Liver (tissue), 9 donors: Measurements from ENCODE around the gene TSPAN15. TPM values are rescaled to one million over a fixed set of nuclear protein-coding genes. Genes with fewer than 3 reads are reported as not detected.

Source experiments
- DNase-seq: peaks from one replicate; pipeline ENCODE4 v3.0.0-alpha.2; 2017; ENCODE audit warnings: low spot score
- H3K27ac ChIP-seq, 2 donors: one replicate each; pipeline ENCODE4 v1.7.0; 2013; ENCODE audit warnings: inconsistent platforms in 2 of 2, low read length in 2 of 2, control low read depth in 1 of 2, low read depth in 1 of 2, mild to moderate bottlenecking in 1 of 2
- H3K27me3 ChIP-seq, 4 donors: one replicate each; pipeline versions ENCODE4 v1.6.1 to v1.7.0; 2013; ENCODE audit warnings: low read length in 3 of 4, inconsistent platforms in 1 of 4, mild to moderate bottlenecking in 1 of 4, moderate library complexity in 1 of 4; ENCODE audit not compliant: control insufficient read depth in 4 of 4, insufficient read depth in 4 of 4
- H3K36me3 ChIP-seq, 4 donors: one replicate each; pipeline versions ENCODE4 v1.6.1 to v1.7.0; 2013; ENCODE audit warnings: low read length in 3 of 4, mild to moderate bottlenecking in 3 of 4, low read depth in 1 of 4, moderate library complexity in 1 of 4; ENCODE audit not compliant: control insufficient read depth in 4 of 4, insufficient read depth in 3 of 4
- H3K4me1 ChIP-seq, 4 donors: one replicate each; pipeline versions ENCODE4 v1.6.1 to v1.7.0; 2013; ENCODE audit warnings: low read length in 3 of 4, mild to moderate bottlenecking in 3 of 4, moderate library complexity in 1 of 4; ENCODE audit not compliant: control insufficient read depth in 4 of 4, insufficient read depth in 4 of 4
- H3K4me3 ChIP-seq, 3 donors: one replicate each; pipeline versions ENCODE4 v1.6.1 to v1.7.0; 2013; ENCODE audit warnings: low read length in 3 of 3, control low read depth in 1 of 3, low read depth in 1 of 3, mild to moderate bottlenecking in 1 of 3
- H3K9ac ChIP-seq, 2 donors: one replicate each; pipeline ENCODE4 v1.7.0; 2013; ENCODE audit warnings: low read length in 2 of 2, mild to moderate bottlenecking in 2 of 2, moderate library complexity in 2 of 2, control low read depth in 1 of 2, low read depth in 1 of 2
- H3K9me3 ChIP-seq, 4 donors: one replicate each; pipeline versions ENCODE4 v1.6.1 to v1.7.0; 2013; ENCODE audit warnings: low read length in 3 of 4; ENCODE audit not compliant: control insufficient read depth in 4 of 4
- ATF3 ChIP-seq: IDR thresholded peaks from 2 replicates; pipeline ENCODE4 v1.6.1; 2016; ENCODE audit warnings: antibody characterized with exemption
- CTCF ChIP-seq: fragments of 150-350 bp; IDR thresholded peaks from 2 replicates; pipeline ENCODE4 v1.5.1; 2017; ENCODE audit warnings: improper control_type of control experiment, low read depth, low read length; ENCODE audit not compliant: missing input control
- EGR1 ChIP-seq, 2 donors: IDR thresholded peaks; 2 replicates each; pipeline ENCODE4 v1.6.1; 2016 to 2018; ENCODE audit warnings: antibody characterized with exemption in 2 of 2, low read depth in 2 of 2
- FOXA1 ChIP-seq: IDR thresholded peaks from 2 replicates; pipeline ENCODE4 v1.6.1; 2016; ENCODE audit warnings: antibody characterized with exemption
- FOXA2 ChIP-seq: IDR thresholded peaks from 2 replicates; pipeline ENCODE4 v1.6.1; 2016; ENCODE audit warnings: antibody characterized with exemption
- GABPA ChIP-seq, 2 donors: IDR thresholded peaks in 1 of 2; conservative IDR thresholded peaks in 1 of 2; 2 replicates each; pipeline ENCODE4 v1.6.1; 2016; ENCODE audit warnings: antibody characterized with exemption in 2 of 2, mild to moderate bottlenecking in 1 of 2, moderate library complexity in 1 of 2
- HNF4A ChIP-seq, 2 donors: conservative IDR thresholded peaks; 2 replicates each; pipeline ENCODE4 v1.6.1; 2016; ENCODE audit warnings: antibody characterized with exemption in 2 of 2, mild to moderate bottlenecking in 2 of 2
- HNF4G ChIP-seq: IDR thresholded peaks from 2 replicates; pipeline ENCODE4 v1.6.1; 2016; ENCODE audit warnings: antibody characterized with exemption
- JUND ChIP-seq, 2 donors: IDR thresholded peaks; 2 replicates each; pipeline ENCODE4 v1.6.1; 2016; ENCODE audit warnings: antibody characterized with exemption in 2 of 2
- NR2F2 ChIP-seq: IDR thresholded peaks from 2 replicates; pipeline ENCODE4 v1.6.1; 2016; ENCODE audit warnings: antibody characterized with exemption
- RAD21 ChIP-seq, 2 donors: IDR thresholded peaks; 2 replicates each; pipeline ENCODE4 v1.6.1; 2016; ENCODE audit warnings: antibody characterized with exemption in 2 of 2, mild to moderate bottlenecking in 2 of 2
- REST ChIP-seq: IDR thresholded peaks from 2 replicates; pipeline ENCODE4 v1.6.1; 2016; ENCODE audit warnings: antibody characterized with exemption, mild to moderate bottlenecking
- SP1 ChIP-seq: IDR thresholded peaks from 2 replicates; pipeline ENCODE4 v1.6.1; 2018; ENCODE audit warnings: antibody characterized with exemption, mild to moderate bottlenecking
- TAF1 ChIP-seq: conservative IDR thresholded peaks from 2 replicates; pipeline ENCODE4 v1.6.1; 2016; ENCODE audit warnings: antibody characterized with exemption, mild to moderate bottlenecking
- YY1 ChIP-seq: IDR thresholded peaks from 2 replicates; pipeline ENCODE4 v1.6.1; 2016; ENCODE audit warnings: antibody characterized with exemption, mild to moderate bottlenecking
- ZBTB33 ChIP-seq: IDR thresholded peaks from 2 replicates; pipeline ENCODE4 v1.6.1; 2016; ENCODE audit warnings: antibody characterized with exemption
- WGBS: extraction: QIAGEN DNeasy Blood & Tissue Kit; methylation state at CpG from one replicate; pipeline ENCODE4 v1.1.7; 2013; 5-methylcytosine and 5-hydroxymethylcytosine counted together
- polyA plus RNA-seq, 2 donors: library from polyadenylated mRNA; stranded (reverse) in 1 of 2; unstranded in 1 of 2; fragments of 200-250 nt in 1 of 2; fragments of >200 nt in 1 of 2; fragmentation: Nextera tagmentation in 1 of 2; extraction: Ambion mirVana in 1 of 2; gene quantifications; one replicate each; pipeline versions ENCODE4 v1.2.1 to v1.2.3, GENCODE V29; 2013 to 2015
- total RNA-seq, 2 donors: library from RNA; depleted of rRNA; stranded (reverse); fragments of >200 nt; gene quantifications; one replicate each; pipeline ENCODE4 v1.2.3, GENCODE V29; 2014
- TF ChIP-seq, protein P1 (sequence below): IDR thresholded peaks from 2 replicates; pipeline ENCODE4 v1.6.1; 2016; ENCODE audit warnings: antibody characterized with exemption
- donor health status: healthy.
- donor health status: healthy.
- donor health status: healthy.
- donor health status: healthy.
- donor health status: healthy.

Gene TSPAN15
- total and polyA plus RNA-seq, 4 donors: 2.0 to 4.3 (median 3.3) TPM

DNA sequence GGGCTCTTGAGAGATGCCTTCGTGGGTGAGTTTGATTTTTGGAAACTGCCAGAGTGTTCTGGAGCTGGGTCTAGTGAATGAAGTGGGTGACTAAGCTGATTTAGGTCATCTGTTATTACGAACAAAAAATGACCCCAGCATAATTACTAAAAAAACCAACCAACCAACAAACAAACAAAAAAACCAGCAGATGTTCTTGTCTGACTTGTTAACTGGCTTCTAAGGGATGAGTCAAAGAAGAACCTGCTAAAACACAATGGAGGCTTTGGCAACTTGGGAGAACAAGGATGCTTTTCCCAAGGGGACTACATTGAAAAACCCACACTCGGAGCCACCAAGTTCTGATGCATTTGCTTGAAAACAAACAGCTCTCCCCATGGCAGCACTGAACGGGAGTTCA is 46.0 kb upstream of the TSPAN15 start:
- H3K27ac ChIP-seq: no peak overlapping the region
- no peaks in the 10 kb centered on the region for H3K27me3 ChIP-seq
- H3K36me3 ChIP-seq: peaks cover 0 to 4% (median 0%) of the 10 kb centered on the region in 4 donors
- no peak for DNase-seq
- WGBS: 72% methylated on average over 4 of the region's 4 CpGs
- no peaks in the 10 kb centered on the region for H3K9me3 ChIP-seq
- H3K4me1 ChIP-seq: peaks cover 0 to 4% (median 2%) of the 10 kb centered on the region in 4 donors
- TF ChIP-seq SP1 (no peak), CTCF (no peak), YY1 (no peak), TAF1 (no peak), NR2F2 (no peak), REST (no peak), HNF4A (conservative IDR thresholded peaks at IDR 0.05) (no peak), FOXA1 (no peak), EGR1 (IDR thresholded peaks at IDR 0.05; ENCODE audit: low read depth in 2 of 2) (no peak), RAD21 (IDR thresholded peaks at IDR 0.05) (no peak), JUND (IDR thresholded peaks at IDR 0.05) (no peak), HNF4G (no peak), ATF3 (no peak), ZBTB33 (no peak), FOXA2 (no peak), GABPA (IDR thresholded peaks at IDR 0.05 in 1 of 2, conservative IDR thresholded peaks at IDR 0.05 in 1 of 2) (no peak)
- TF ChIP-seq, protein P1, sequence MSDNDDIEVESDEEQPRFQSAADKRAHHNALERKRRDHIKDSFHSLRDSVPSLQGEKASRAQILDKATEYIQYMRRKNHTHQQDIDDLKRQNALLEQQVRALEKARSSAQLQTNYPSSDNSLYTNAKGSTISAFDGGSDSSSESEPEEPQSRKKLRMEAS: no peak
- H3K4me3 ChIP-seq: no peak overlapping the region
- H3K9ac ChIP-seq: no peak overlapping the region
